Trophoblast cell (in vitro differentiated cells and primary cell): ENCODE measurements around the gene PMPCA.

Experiments
- DNase-seq, 2 donors: peaks; one replicate each; pipeline ENCODE4 v3.0.0-alpha.2; 2016
- H2AFZ ChIP-seq: 2 replicates; pipeline ENCODE4 v1.6.1; 2013; ENCODE audit warnings: low read length, moderate library complexity, mild to moderate bottlenecking; ENCODE audit not compliant: insufficient read depth, poor library complexity
- H2AK5ac ChIP-seq: 2 replicates; pipeline ENCODE4 v1.6.1; 2013; ENCODE audit warnings: mild to moderate bottlenecking, low read length
- H2BK120ac ChIP-seq: 2 replicates; pipeline ENCODE4 v1.6.1; 2013; ENCODE audit warnings: low read length, mild to moderate bottlenecking, moderate library complexity; ENCODE audit not compliant: insufficient read depth, poor library complexity
- H2BK12ac ChIP-seq: 2 replicates; pipeline ENCODE4 v1.6.1; 2013; ENCODE audit warnings: mild to moderate bottlenecking, low read length, moderate library complexity
- H2BK5ac ChIP-seq: 2 replicates; pipeline ENCODE4 v1.6.1; 2013; ENCODE audit warnings: low read length, low read depth, moderate library complexity, mild to moderate bottlenecking; ENCODE audit not compliant: poor library complexity
- H3K14ac ChIP-seq: 2 replicates; pipeline ENCODE4 v1.6.1; 2013; ENCODE audit warnings: mild to moderate bottlenecking, low read length
- H3K18ac ChIP-seq: 2 replicates; pipeline ENCODE4 v1.6.1; 2013; ENCODE audit warnings: mild to moderate bottlenecking, low read length
- H3K23ac ChIP-seq: 2 replicates; pipeline ENCODE4 v1.6.1; 2013; ENCODE audit warnings: low read length
- H3K27ac ChIP-seq: 2 replicates; pipeline ENCODE4 v1.5.1; 2013; ENCODE audit warnings: low read depth, mild to moderate bottlenecking, inconsistent platforms, low read length, moderate library complexity
- H3K27me3 ChIP-seq: 2 replicates; pipeline ENCODE4 v1.6.1; 2013; ENCODE audit warnings: inconsistent platforms, mild to moderate bottlenecking, low read length, moderate library complexity; ENCODE audit not compliant: insufficient read depth
- H3K36me3 ChIP-seq, 2 experiments: 1 replicate in 1 of 2; 2 replicates in 1 of 2; pipeline ENCODE4 v1.6.1; 2013; ENCODE audit warnings: low read length in 2 of 2, mild to moderate bottlenecking in 2 of 2, moderate library complexity in 1 of 2; ENCODE audit not compliant: insufficient read depth in 2 of 2, control insufficient read depth in 1 of 2
- H3K4ac ChIP-seq: 2 replicates; pipeline ENCODE4 v1.6.1; 2013; ENCODE audit warnings: low read depth, mild to moderate bottlenecking, low read length, moderate library complexity
- H3K4me1 ChIP-seq, 2 experiments: 1 replicate in 1 of 2; 2 replicates in 1 of 2; pipeline ENCODE4 v1.6.1; 2013; ENCODE audit warnings: low read length in 2 of 2, mild to moderate bottlenecking in 2 of 2, moderate library complexity in 1 of 2; ENCODE audit not compliant: insufficient read depth in 2 of 2, control insufficient read depth in 1 of 2
- H3K4me2 ChIP-seq: 2 replicates; pipeline ENCODE4 v1.6.1; 2013; ENCODE audit warnings: inconsistent platforms, mild to moderate bottlenecking, low read length, moderate library complexity
- H3K4me3 ChIP-seq: 2 replicates; pipeline ENCODE4 v1.5.1; 2013; ENCODE audit warnings: mild to moderate bottlenecking, low read depth, low read length, inconsistent platforms
- H3K79me1 ChIP-seq: one replicate; pipeline ENCODE4 v1.6.1; 2013; ENCODE audit warnings: low read length
- H3K79me2 ChIP-seq: 2 replicates; pipeline ENCODE4 v1.6.1; 2013; ENCODE audit warnings: low read length, mild to moderate bottlenecking; ENCODE audit not compliant: control insufficient read depth, insufficient read depth, poor library complexity
- H3K9ac ChIP-seq: 2 replicates; pipeline ENCODE4 v1.6.1; 2013; ENCODE audit warnings: mild to moderate bottlenecking, low read length
- H3K9me3 ChIP-seq: 2 replicates; pipeline ENCODE4 v1.6.1; 2013; ENCODE audit warnings: low read depth, mild to moderate bottlenecking, control low read depth, inconsistent platforms, low read length; ENCODE audit not compliant: insufficient read depth
- H4K12ac ChIP-seq: 2 replicates; pipeline ENCODE4 v1.6.1; 2013; ENCODE audit warnings: low read depth, mild to moderate bottlenecking, low read length, moderate library complexity
- H4K8ac ChIP-seq: 2 replicates; pipeline ENCODE4 v1.6.1; 2013; ENCODE audit warnings: low read depth, mild to moderate bottlenecking, low read length, moderate library complexity
- H4K91ac ChIP-seq: one replicate; pipeline ENCODE4 v1.6.1; 2013; ENCODE audit warnings: low read depth, mild to moderate bottlenecking, low read length, moderate library complexity
- WGBS: extraction: QIAGEN DNeasy Blood & Tissue Kit; methylation state at CpG from one replicate; pipeline ENCODE4 v1.1.7; 2013; ENCODE audit warnings: missing lambda C conversion rate; ENCODE audit not compliant: insufficient read length, insufficient coverage; ENCODE audit errors: extremely low coverage; 5-methylcytosine and 5-hydroxymethylcytosine counted together

PMPCA gene

GRCh38 chr9:136370687-136371532 lies 39.5 kb upstream of the PMPCA start:
- no peak overlapping the region for H3K4me2 ChIP-seq
- no peak overlapping the region for H2BK12ac ChIP-seq
- no peak overlapping the region for H3K18ac ChIP-seq
- peak; percentile 89 to 90 for DNase-seq
- H3K4me1 ChIP-seq, result peaks cover 21 to 34% of the 10 kb centered on the region in 2 experiments
- H3K4ac ChIP-seq, result no peak overlapping the region
- H3K27ac ChIP-seq, result no peak overlapping the region
- H3K14ac ChIP-seq, result no peak overlapping the region
- no peak overlapping the region for H4K91ac ChIP-seq
- peaks cover 9% of the 10 kb centered on the region in 2 experiments for H3K36me3 ChIP-seq
- no peak overlapping the region for H2AK5ac ChIP-seq
- H3K9me3 ChIP-seq, result no peaks in the 10 kb centered on the region
- no peak overlapping the region for H3K23ac ChIP-seq
- H2BK120ac ChIP-seq, result no peak overlapping the region
- H3K4me3 ChIP-seq, result no peak overlapping the region
- H4K12ac ChIP-seq, result no peak overlapping the region
- H3K27me3 ChIP-seq, result no peaks in the 10 kb centered on the region
- no peak overlapping the region for H4K8ac ChIP-seq
- H2BK5ac ChIP-seq, result no peak overlapping the region
- no CpG with 5 or more reads among the region's 54 CpGs for WGBS
- peaks cover 2% of the 10 kb centered on the region for H3K79me2 ChIP-seq
- H2AFZ ChIP-seq, result no peak overlapping the region
- H3K9ac ChIP-seq, result no peak overlapping the region
- H3K79me1 ChIP-seq, result peaks cover 11% of the 10 kb centered on the region

GRCh38 chr9:136371533-136371880 lies 39.0 kb upstream of the PMPCA start:
- H3K36me3 ChIP-seq, result peaks cover 12 to 15% of the 10 kb centered on the region in 2 experiments
- H3K79me1 ChIP-seq, result peaks cover 11% of the 10 kb centered on the region
- no peak overlapping the region for H3K14ac ChIP-seq
- H3K27ac ChIP-seq, result no peak overlapping the region
- H2BK120ac ChIP-seq, result no peak overlapping the region
- H2BK12ac ChIP-seq, result no peak overlapping the region
- H2AK5ac ChIP-seq, result no peak overlapping the region
- H3K79me2 ChIP-seq, result peaks cover 2% of the 10 kb centered on the region
- H3K4me2 ChIP-seq, result no peak overlapping the region
- H4K12ac ChIP-seq, result no peak overlapping the region
- no peaks in the 10 kb centered on the region for H3K27me3 ChIP-seq
- H3K4ac ChIP-seq, result no peak overlapping the region
- H3K9ac ChIP-seq, result no peak overlapping the region
- H3K4me1 ChIP-seq, result peaks cover 21 to 35% of the 10 kb centered on the region in 2 experiments
- H3K9me3 ChIP-seq, result no peaks in the 10 kb centered on the region
- no peak overlapping the region for H3K4me3 ChIP-seq
- H2BK5ac ChIP-seq, result no peak overlapping the region
- H4K8ac ChIP-seq, result no peak overlapping the region
- H3K23ac ChIP-seq, result no peak overlapping the region
- H3K18ac ChIP-seq, result no peak overlapping the region
- no peak for DNase-seq
- H2AFZ ChIP-seq, result no peak overlapping the region
- no CpG with 5 or more reads among the region's 13 CpGs for WGBS
- H4K91ac ChIP-seq, result no peak overlapping the region

GRCh38 chr9:136372006-136372405 lies 38.5 kb upstream of the PMPCA start:
- WGBS, result no CpG with 5 or more reads among the region's 21 CpGs
- no peak overlapping the region for H3K9ac ChIP-seq
- peak overlapping the region; percentile 12 for H2AFZ ChIP-seq
- peak overlapping the region; percentile 27 for H2BK12ac ChIP-seq
- peak overlapping the region; percentile 19 for H3K27ac ChIP-seq
- H3K18ac ChIP-seq, result peak overlapping the region; percentile 58
- H3K4ac ChIP-seq, result no peak overlapping the region
- H3K14ac ChIP-seq, result peak overlapping the region; percentile 52
- no peak overlapping the region for H3K23ac ChIP-seq
- H4K91ac ChIP-seq, result peak overlapping the region; percentile 40
- peaks cover 2% of the 10 kb centered on the region for H3K79me2 ChIP-seq
- H3K36me3 ChIP-seq, result peaks cover 15 to 18% of the 10 kb centered on the region in 2 experiments
- peak overlapping the region; percentile 81 for H4K8ac ChIP-seq
- H2AK5ac ChIP-seq, result peak overlapping the region; percentile 31
- H3K4me2 ChIP-seq, result no peak overlapping the region
- no peaks in the 10 kb centered on the region for H3K9me3 ChIP-seq
- H2BK120ac ChIP-seq, result peak overlapping the region; percentile 29
- peaks cover 11% of the 10 kb centered on the region for H3K79me1 ChIP-seq
- no peak overlapping the region for H3K4me3 ChIP-seq
- H3K27me3 ChIP-seq, result no peaks in the 10 kb centered on the region
- H4K12ac ChIP-seq, result peak overlapping the region; percentile 17
- H3K4me1 ChIP-seq, result peaks cover 21 to 35% of the 10 kb centered on the region in 2 experiments
- no peak overlapping the region for H2BK5ac ChIP-seq
- DNase-seq, result no peak

GRCh38 chr9:136372561-136373299 lies 37.7 kb upstream of the PMPCA start:
- Histone ChIP-seq H3K18ac (peak overlapping the region; percentile 58), H3K79me2 (peaks cover 2% of the 10 kb centered on the region), H3K14ac (peak overlapping the region; percentile 52), H3K4me3 (no peak overlapping the region), H2BK5ac (peak overlapping the region; percentile 71), H3K4ac (peak overlapping the region; percentile 22), H3K9ac (no peak overlapping the region), H2BK120ac (peak overlapping the region; percentile 35), H2AFZ (peak overlapping the region; percentile 12), H3K27ac (peak overlapping the region; percentile 49), H4K12ac (peak overlapping the region; percentile 36), H4K8ac (peak overlapping the region; percentile 81), H3K27me3 (no peaks in the 10 kb centered on the region), H3K4me2 (no peak overlapping the region), H2AK5ac (peak overlapping the region; percentile 32), H3K23ac (no peak overlapping the region), H3K4me1 (peaks cover 21 to 35% of the 10 kb centered on the region in 2 experiments), H2BK12ac (peak overlapping the region; percentile 27), H3K36me3 (peaks cover 21 to 26% of the 10 kb centered on the region in 2 experiments), H3K9me3 (no peaks in the 10 kb centered on the region), H3K79me1 (peaks cover 11% of the 10 kb centered on the region), H4K91ac (peak overlapping the region; percentile 81)
- WGBS, result no CpG with 5 or more reads among the region's 21 CpGs
- peak; percentile 77 to 88 for DNase-seq
